Prostate gland (tissue), 2 donors: Measurements from ENCODE around the gene SAAL1.

Source experiments
- CTCF ChIP-seq, 4 experiments: fragments of 200-600 bp in 2 of 4; fragments of 450-650 bp in 2 of 4; sonication (generic) in 2 of 4; IDR thresholded peaks; 1 replicate in 3 of 4; 2 replicates in 1 of 4; pipeline ENCODE4 v1.5.1; 2016 to 2019; ENCODE audit warnings: antibody characterized with exemption in 4 of 4, mild to moderate bottlenecking in 2 of 4, moderate library complexity in 2 of 4
- POLR2AphosphoS5 ChIP-seq: sonication (generic); formaldehyde crosslinking; IDR thresholded peaks from one replicate; pipeline ENCODE4 v1.6.1; 2017; ENCODE audit warnings: antibody characterized with exemption

- TF ChIP-seq CTCF (IDR thresholded peaks at IDR 0.05) (no peak), POLR2AphosphoS5 (no peak)
Observed at GRCh38 chr11:18105086-18105801, 638 bp downstream of the SAAL1 start.
